ENCODE measurements around the gene MTMR10.

DNA sequence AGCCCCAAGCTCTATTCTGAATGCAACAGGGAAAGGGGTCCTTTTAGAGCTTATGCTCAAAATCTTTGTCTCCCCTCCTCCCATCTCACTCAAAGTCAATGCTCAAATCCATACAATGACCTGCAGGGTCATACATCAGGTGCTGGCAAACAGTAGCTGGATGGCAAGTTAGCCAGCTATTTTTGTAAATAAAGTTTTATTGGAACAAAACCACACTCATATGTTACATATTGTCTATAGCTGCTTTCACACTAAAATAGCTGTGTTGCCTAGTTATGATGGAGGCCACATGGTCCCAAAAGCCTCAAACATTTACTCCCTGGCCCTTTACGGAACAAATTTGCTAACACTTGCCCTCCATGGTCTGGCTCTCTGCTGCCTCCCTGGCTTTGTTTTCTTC lies 89.5 kb downstream of the MTMR10 start:
- TF ChIP-seq POLR2AphosphoS5 (IDR thresholded peaks at IDR 0.05; ENCODE audit: low read depth, low read length) (no peak), SPI1 (IDR thresholded peaks at IDR 0.05; ENCODE audit: low read depth, low read length) (no peak)

Data from GM12891 (cell line).